Stimulated activated naive CD8-positive, alpha-beta T cell treated with anti-CD3 and anti-CD28 coated beads, Interleukin-15, amount 100 ng/mL, for 72 hours (primary cell): Measurements from ENCODE around the gene ST6GALNAC6.

ENCODE experiments used
- ATAC-seq: fragments of 150-1000 bp; cut with Tn5 transposase; 2 replicates; pipeline ENCODE4 v1.10.0; 2021; ENCODE audit warnings: mild to moderate bottlenecking, moderate library complexity
- DNase-seq, 2 donors: peaks; one replicate each; pipeline ENCODE4 v3.0.0; 2021 to 2022
- H3K27ac Mint-ChIP-seq, 2 donors: one replicate each; pipeline ENCODE4 v1.8.0; 2022; ENCODE audit warnings: mild to moderate bottlenecking in 2 of 2, mixed read lengths in 2 of 2, moderate library complexity in 2 of 2
- H3K27me3 Mint-ChIP-seq: one replicate; pipeline ENCODE4 v1.8.0; 2022; ENCODE audit warnings: mixed read lengths
- H3K4me1 Mint-ChIP-seq: one replicate; pipeline ENCODE4 v1.8.0; 2022; ENCODE audit warnings: mild to moderate bottlenecking, mixed read lengths
- H3K4me3 Mint-ChIP-seq, 2 donors: one replicate each; pipeline ENCODE4 v1.8.0; 2022; ENCODE audit warnings: mild to moderate bottlenecking in 2 of 2, mixed read lengths in 2 of 2, moderate library complexity in 1 of 2
- H3K9me3 Mint-ChIP-seq, 2 donors: one replicate each; pipeline ENCODE4 v1.8.0; 2022; ENCODE audit warnings: mixed read lengths in 2 of 2

Gene ST6GALNAC6

GRCh38 chr9:127925959-127926905 lies 26.8 kb upstream of the ST6GALNAC6 start:
- DNase-seq (no peak), ATAC-seq (no peak)
- peak overlapping the region in 1 of 2 donors; percentile 5 for H3K27ac Mint-ChIP-seq
- peaks cover 59% of the 10 kb centered on the region for H3K4me1 Mint-ChIP-seq
- peaks cover 44% of the 10 kb centered on the region for H3K27me3 Mint-ChIP-seq
- H3K4me3 Mint-ChIP-seq = peak overlapping the region; percentile 84 to 87
- no peaks in the 10 kb centered on the region for H3K9me3 Mint-ChIP-seq

- H3K9me3 Mint-ChIP-seq = no peaks in the 10 kb centered on the region
- no peak overlapping the region for H3K4me3 Mint-ChIP-seq
- H3K27ac Mint-ChIP-seq = no peak overlapping the region
- peaks cover 44% of the 10 kb centered on the region for H3K27me3 Mint-ChIP-seq
- peaks cover 60% of the 10 kb centered on the region for H3K4me1 Mint-ChIP-seq
- no peak for ATAC-seq
- DNase-seq = no peak
Measured at GRCh38 chr9:127924736-127925444, 25.5 kb upstream of the ST6GALNAC6 start.

- Mint-ChIP-seq H3K9me3 (no peaks in the 10 kb centered on the region), H3K27me3 (peaks cover 33% of the 10 kb centered on the region), H3K27ac (no peak overlapping the region), H3K4me3 (no peak overlapping the region), H3K4me1 (peaks cover 58% of the 10 kb centered on the region)
- DNase-seq (no peak), ATAC-seq (no peak)
Measured at GRCh38 chr9:127923771-127924170, 24.4 kb upstream of the ST6GALNAC6 start.

GRCh38 chr9:127923046-127923445 lies 23.6 kb upstream of the ST6GALNAC6 start:
- DNase-seq (no peak), ATAC-seq (no peak)
- no peaks in the 10 kb centered on the region for H3K9me3 Mint-ChIP-seq
- H3K27ac Mint-ChIP-seq = no peak overlapping the region
- no peak overlapping the region for H3K4me3 Mint-ChIP-seq
- peaks cover 26% of the 10 kb centered on the region for H3K27me3 Mint-ChIP-seq
- H3K4me1 Mint-ChIP-seq = peaks cover 58% of the 10 kb centered on the region

- Mint-ChIP-seq H3K4me1 (peaks cover 59% of the 10 kb centered on the region), H3K27ac (peak overlapping the region in 1 of 2 donors; percentile 89), H3K27me3 (peaks cover 26% of the 10 kb centered on the region), H3K4me3 (peak overlapping the region; percentile 73 to 80), H3K9me3 (no peaks in the 10 kb centered on the region)
- DNase-seq = peak; percentile 79 to 81
- peak; percentile 65 for ATAC-seq
Measured at GRCh38 chr9:127921557-127922120, 22.2 kb upstream of the ST6GALNAC6 start.

GRCh38 chr9:127920794-127921193 lies 21.4 kb upstream of the ST6GALNAC6 start:
- Mint-ChIP-seq H3K9me3 (no peaks in the 10 kb centered on the region), H3K27ac (no peak overlapping the region), H3K27me3 (peaks cover 19% of the 10 kb centered on the region), H3K4me3 (no peak overlapping the region), H3K4me1 (peaks cover 55% of the 10 kb centered on the region)
- ATAC-seq (no peak), DNase-seq (no peak)

- no peak overlapping the region for H3K4me3 Mint-ChIP-seq
- peaks cover 69% of the 10 kb centered on the region for H3K4me1 Mint-ChIP-seq
- no peak overlapping the region for H3K27ac Mint-ChIP-seq
- DNase-seq (no peak), ATAC-seq (no peak)
- H3K27me3 Mint-ChIP-seq = peaks cover 8% of the 10 kb centered on the region
- no peaks in the 10 kb centered on the region for H3K9me3 Mint-ChIP-seq
Measured at GRCh38 chr9:127919253-127919815, 19.9 kb upstream of the ST6GALNAC6 start.

GRCh38 chr9:127918183-127919107 lies 19.0 kb upstream of the ST6GALNAC6 start:
- Mint-ChIP-seq H3K27ac (peak overlapping the region in 1 of 2 donors; percentile 30), H3K27me3 (peaks cover 8% of the 10 kb centered on the region), H3K4me3 (peak overlapping the region; percentile 45 to 73), H3K9me3 (no peaks in the 10 kb centered on the region), H3K4me1 (peaks cover 77% of the 10 kb centered on the region)
- ATAC-seq (no peak), DNase-seq (peak in 1 of 2 donors; percentile 39)

- DNase-seq (no peak), ATAC-seq (no peak)
- Mint-ChIP-seq H3K27ac (no peak overlapping the region), H3K4me1 (peaks cover 84% of the 10 kb centered on the region), H3K4me3 (peak overlapping the region; percentile 54 to 91), H3K9me3 (no peaks in the 10 kb centered on the region), H3K27me3 (peaks cover 8% of the 10 kb centered on the region)
Measured at GRCh38 chr9:127917603-127918002, 18.2 kb upstream of the ST6GALNAC6 start.

- Mint-ChIP-seq H3K4me1 (peaks cover 87% of the 10 kb centered on the region), H3K27me3 (peaks cover 5% of the 10 kb centered on the region), H3K9me3 (no peaks in the 10 kb centered on the region), H3K4me3 (peak within 1 kb of the TSS; percentile 88 to 95), H3K27ac (peak within 1 kb of the TSS; percentile 94 to 98)
- peak; percentile 90 for ATAC-seq
- DNase-seq = peak; percentile 92 to 94
Measured at GRCh38 chr9:127916720-127917581, 17.5 kb upstream of the ST6GALNAC6 start, which contains the start of gene ST6GALNAC4. Gene ST6GALNAC4, minus strand, starts transcription at chr9:127917041. Its CDS starts 622 bp downstream, at chr9:127916419.

- DNase-seq (peak; percentile 33 to 58), ATAC-seq (peak; percentile 27)
- H3K4me1 Mint-ChIP-seq = peaks cover 87% of the 10 kb centered on the region
- H3K4me3 Mint-ChIP-seq = peak overlapping the region; percentile 88 to 95
- peak overlapping the region; percentile 94 to 98 for H3K27ac Mint-ChIP-seq
- H3K9me3 Mint-ChIP-seq = no peaks in the 10 kb centered on the region
- H3K27me3 Mint-ChIP-seq = no peaks in the 10 kb centered on the region
Measured at GRCh38 chr9:127915801-127916719, 16.7 kb upstream of the ST6GALNAC6 start.

- Mint-ChIP-seq H3K27ac (peak overlapping the region; percentile 93 to 94), H3K9me3 (no peaks in the 10 kb centered on the region), H3K4me3 (peak overlapping the region; percentile 88 to 95), H3K27me3 (no peaks in the 10 kb centered on the region), H3K4me1 (peaks cover 87% of the 10 kb centered on the region)
- ATAC-seq = peak; percentile 1
- no peak for DNase-seq
Measured at GRCh38 chr9:127915325-127915752, 15.9 kb upstream of the ST6GALNAC6 start.

GRCh38 chr9:127913682-127914081 lies 14.3 kb upstream of the ST6GALNAC6 start:
- H3K27me3 Mint-ChIP-seq = no peaks in the 10 kb centered on the region

More at GRCh38 chr9:127913682-127914081, 14.3 kb upstream of the ST6GALNAC6 start:
- H3K27ac Mint-ChIP-seq = no peak overlapping the region
- no peak overlapping the region for H3K4me3 Mint-ChIP-seq
- H3K4me1 Mint-ChIP-seq = peaks cover 84% of the 10 kb centered on the region
- no peaks in the 10 kb centered on the region for H3K9me3 Mint-ChIP-seq
- DNase-seq = no peak
- ATAC-seq = no peak
